ENCODE measurements around the gene CFAP54.
"Not testable (repeated sequence)": the region's sequence is repeated elsewhere in the genome, so short reads cannot be mapped to it uniquely, and the experiment has no call there.

CFAP54 gene

GRCh38 chr12:96482086-96482485, 7.3 kb upstream of the CFAP54 start:
- no peak for DNase-seq

- no peak for DNase-seq
Measured at GRCh38 chr12:96483116-96483515, 6.3 kb upstream of the CFAP54 start.

GRCh38 chr12:96486751-96487613, 2.4 kb upstream of the CFAP54 start:
- no peak for DNase-seq

GRCh38 chr12:96487634-96488033, 1.7 kb upstream of the CFAP54 start:
- no peak for DNase-seq

GRCh38 chr12:96493106-96493505, 3.7 kb downstream of the CFAP54 start:
- no peak for DNase-seq

- DNase-seq, result not testable (repeated sequence)
Measured at GRCh38 chr12:96494154-96494553, 4.8 kb downstream of the CFAP54 start.

- no peak for DNase-seq
Measured at GRCh38 chr12:96495155-96495554, 5.8 kb downstream of the CFAP54 start.

- peak; percentile 9 for DNase-seq
Measured at GRCh38 chr12:96495841-96496545, 6.6 kb downstream of the CFAP54 start.

- no peak for DNase-seq
Measured at GRCh38 chr12:96496944-96497343, 7.6 kb downstream of the CFAP54 start.

- DNase-seq, result no peak
Measured at GRCh38 chr12:96497855-96498254, 8.5 kb downstream of the CFAP54 start.

GRCh38 chr12:96500693-96501092, 11.3 kb downstream of the CFAP54 start:
- no peak for DNase-seq

GRCh38 chr12:96501133-96501761, 11.9 kb downstream of the CFAP54 start:
- peak; percentile 45 for DNase-seq

- DNase-seq, result no peak
Measured at GRCh38 chr12:96501908-96502307, 12.5 kb downstream of the CFAP54 start.

- no peak for DNase-seq
Measured at GRCh38 chr12:96502477-96502876, 13.1 kb downstream of the CFAP54 start.

GRCh38 chr12:96502949-96503532, 13.7 kb downstream of the CFAP54 start:
- no peak for DNase-seq

GRCh38 chr12:96503976-96504375, 14.6 kb downstream of the CFAP54 start:
- no peak for DNase-seq

GRCh38 chr12:96506776-96507175, 17.4 kb downstream of the CFAP54 start:
- DNase-seq, result no peak

- DNase-seq, result no peak
Measured at GRCh38 chr12:96510306-96510764, 21.0 kb downstream of the CFAP54 start.

GRCh38 chr12:96513166-96513565, 23.8 kb downstream of the CFAP54 start:
- DNase-seq, result no peak

- no peak for DNase-seq
Measured at GRCh38 chr12:96513681-96514080, 24.3 kb downstream of the CFAP54 start.

GRCh38 chr12:96514328-96514727, 25.0 kb downstream of the CFAP54 start:
- DNase-seq, result no peak

GRCh38 chr12:96516472-96517430, 27.4 kb downstream of the CFAP54 start:
- peak; percentile 85 for DNase-seq
